PC-9 (cell line): ENCODE data around the gene MAML3. TPM values are rescaled to one million over a fixed set of nuclear protein-coding genes. Genes with fewer than 3 reads are reported as not detected.

Experiments used
- BruUV-seq: library from RNA; stranded (reverse); fragments of 400-500 nt; replicated peaks from 2 replicates; lab custom pipeline; 2021; lab: Mats Ljungman, UMichigan
- CTCF ChIA-PET: fragments of 300-600 bp; sonication (Branson Sonifier 250); formaldehyde crosslinking; loops from one replicate; lab custom pipeline; 2022; ENCODE audit warnings: antibody characterized with exemption; lab: Charles Lee
- POLR2A ChIA-PET: fragments of 300-600 bp; sonication (Branson Sonifier 250); formaldehyde crosslinking; loops from one replicate; lab custom pipeline; 2022; ENCODE audit warnings: antibody characterized with exemption; ENCODE audit not compliant: unreplicated experiment; lab: Charles Lee
- DNase-seq, 2 experiments: peaks; one replicate each; pipeline versions ENCODE4 v3.0.0 to v3.0.0-alpha.2; 2015 to 2022; ENCODE audit warnings: mixed read lengths in 1 of 2
- H2AFZ ChIP-seq: fragments of 200-600 bp; sonication (generic); 2 replicates; pipeline ENCODE4 v1.8.1; 2017; ENCODE audit warnings: antibody characterized with exemption
- H3F3A ChIP-seq: fragments of 200-600 bp; sonication (generic); 2 replicates; pipeline ENCODE4 v1.8.1; 2017; ENCODE audit warnings: antibody characterized with exemption, mild to moderate bottlenecking, low read depth; ENCODE audit not compliant: insufficient read depth
- H3K27ac ChIP-seq: fragments of 200-600 bp; sonication (generic); 2 replicates; pipeline ENCODE4 v1.6.1; 2016; ENCODE audit warnings: mixed run types
- H3K27me3 ChIP-seq: fragments of 200-600 bp; sonication (generic); 2 replicates; pipeline ENCODE4 v1.6.1; 2016; ENCODE audit warnings: low read depth, mixed run types; ENCODE audit not compliant: insufficient read depth
- H3K36me3 ChIP-seq: fragments of 200-600 bp; sonication (generic); 2 replicates; pipeline ENCODE4 v1.6.1; 2016; ENCODE audit warnings: low read depth, mixed run types
- H3K4me1 ChIP-seq: fragments of 200-600 bp; sonication (generic); replicated peaks from 2 replicates; pipeline ENCODE4 v1.6.1; 2016; ENCODE audit warnings: mixed run types; ENCODE audit not compliant: insufficient read depth
- H3K4me2 ChIP-seq: fragments of 200-600 bp; sonication (generic); 2 replicates; pipeline ENCODE4 v1.6.1; 2017; ENCODE audit warnings: mixed run types
- H3K4me3 ChIP-seq: fragments of 200-600 bp; sonication (generic); 2 replicates; pipeline ENCODE4 v1.6.1; 2016; ENCODE audit warnings: mixed run types
- H3K79me2 ChIP-seq: fragments of 200-600 bp; sonication (generic); 2 replicates; pipeline ENCODE4 v1.6.1; 2017; ENCODE audit warnings: low read depth, mixed run types
- H3K9me2 ChIP-seq: fragments of 200-600 bp; sonication (generic); 2 replicates; pipeline ENCODE4 v1.8.1; 2017; ENCODE audit warnings: mild to moderate bottlenecking; ENCODE audit not compliant: insufficient read depth
- H3K9me3 ChIP-seq: fragments of 200-600 bp; sonication (generic); 2 replicates; pipeline ENCODE4 v1.8.1; 2016; ENCODE audit warnings: low read depth; ENCODE audit not compliant: insufficient read depth
- H4K20me1 ChIP-seq: fragments of 200-600 bp; sonication (generic); 2 replicates; pipeline ENCODE4 v1.8.1; 2017; ENCODE audit not compliant: insufficient read depth
- EZH2 ChIP-seq: fragments of 200-600 bp; sonication (generic); IDR thresholded peaks from 2 replicates; pipeline ENCODE4 v1.8.0; 2017; ENCODE audit warnings: antibody characterized with exemption, low read depth
- intact Hi-C: fragments of 100-400 bp; cut with micrococcal nuclease; formaldehyde crosslinking; loops from one replicate; pipeline ENCODE4 v1.10.0; 2022; ENCODE audit not compliant: unreplicated experiment
- total RNA-seq: library from RNA; stranded (reverse); gene quantifications from 2 replicates; pipeline ENCODE4 v1.2.3, GENCODE V29; 2021
- TF ChIP-seq, protein P1 (sequence below): fragments of 200-600 bp; sonication (generic); conservative IDR thresholded peaks from 2 replicates; pipeline ENCODE4 v1.6.1; 2017; ENCODE audit warnings: mixed run types, antibody characterized with exemption, mild to moderate bottlenecking, moderate library complexity

The MAML3 gene
- total RNA-seq, 1 experiment from 2014 or later, result 15.2 TPM

DNA sequence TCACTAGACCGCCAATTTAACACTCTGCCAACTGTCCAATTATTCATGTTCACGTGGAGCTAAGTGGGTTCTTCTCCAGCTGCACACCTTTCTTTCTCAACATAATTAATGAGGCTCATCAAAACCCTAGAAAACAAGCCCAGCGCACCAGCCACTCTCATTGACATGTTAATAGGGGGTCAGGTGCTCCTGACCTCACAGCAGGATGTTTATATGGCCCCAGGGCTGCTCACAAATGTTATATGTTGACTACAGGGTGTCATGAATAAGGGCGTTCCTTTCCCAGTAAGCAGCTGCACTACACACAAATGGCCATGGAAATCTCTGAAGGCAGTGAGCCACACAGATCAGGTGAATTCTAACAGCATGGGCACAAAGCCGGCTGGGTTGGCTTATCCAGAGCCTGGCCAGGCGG, 278.6 kb downstream of the MAML3 start:
- Histone ChIP-seq H3K27me3 (no peaks in the 10 kb centered on the region), H3K79me2 (peaks cover 7% of the 10 kb centered on the region; the same call in 1 of the 2 replicates), H4K20me1 (no peaks in the 10 kb centered on the region), H3K9me2 (no peaks in the 10 kb centered on the region), H3F3A (peaks cover 7% of the 10 kb centered on the region; the same call in 1 of the 2 replicates), H3K9me3 (no peaks in the 10 kb centered on the region), H3K4me1 (peaks cover 9% of the 10 kb centered on the region), H3K4me3 (no peak overlapping the region), H2AFZ (no peak overlapping the region), H3K4me2 (no peak overlapping the region), H3K36me3 (no peaks in the 10 kb centered on the region), H3K27ac (no peak overlapping the region)
- no peak for DNase-seq
- ChIA-PET CTCF (no interaction called here), POLR2A (no interaction called here)
- intact Hi-C loops, result no loop called here
- no peak for TF ChIP-seq EZH2
- TF ChIP-seq, protein P1, sequence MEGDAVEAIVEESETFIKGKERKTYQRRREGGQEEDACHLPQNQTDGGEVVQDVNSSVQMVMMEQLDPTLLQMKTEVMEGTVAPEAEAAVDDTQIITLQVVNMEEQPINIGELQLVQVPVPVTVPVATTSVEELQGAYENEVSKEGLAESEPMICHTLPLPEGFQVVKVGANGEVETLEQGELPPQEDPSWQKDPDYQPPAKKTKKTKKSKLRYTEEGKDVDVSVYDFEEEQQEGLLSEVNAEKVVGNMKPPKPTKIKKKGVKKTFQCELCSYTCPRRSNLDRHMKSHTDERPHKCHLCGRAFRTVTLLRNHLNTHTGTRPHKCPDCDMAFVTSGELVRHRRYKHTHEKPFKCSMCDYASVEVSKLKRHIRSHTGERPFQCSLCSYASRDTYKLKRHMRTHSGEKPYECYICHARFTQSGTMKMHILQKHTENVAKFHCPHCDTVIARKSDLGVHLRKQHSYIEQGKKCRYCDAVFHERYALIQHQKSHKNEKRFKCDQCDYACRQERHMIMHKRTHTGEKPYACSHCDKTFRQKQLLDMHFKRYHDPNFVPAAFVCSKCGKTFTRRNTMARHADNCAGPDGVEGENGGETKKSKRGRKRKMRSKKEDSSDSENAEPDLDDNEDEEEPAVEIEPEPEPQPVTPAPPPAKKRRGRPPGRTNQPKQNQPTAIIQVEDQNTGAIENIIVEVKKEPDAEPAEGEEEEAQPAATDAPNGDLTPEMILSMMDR, result no peak
- BruUV-seq, result no TSS peak

DNA sequence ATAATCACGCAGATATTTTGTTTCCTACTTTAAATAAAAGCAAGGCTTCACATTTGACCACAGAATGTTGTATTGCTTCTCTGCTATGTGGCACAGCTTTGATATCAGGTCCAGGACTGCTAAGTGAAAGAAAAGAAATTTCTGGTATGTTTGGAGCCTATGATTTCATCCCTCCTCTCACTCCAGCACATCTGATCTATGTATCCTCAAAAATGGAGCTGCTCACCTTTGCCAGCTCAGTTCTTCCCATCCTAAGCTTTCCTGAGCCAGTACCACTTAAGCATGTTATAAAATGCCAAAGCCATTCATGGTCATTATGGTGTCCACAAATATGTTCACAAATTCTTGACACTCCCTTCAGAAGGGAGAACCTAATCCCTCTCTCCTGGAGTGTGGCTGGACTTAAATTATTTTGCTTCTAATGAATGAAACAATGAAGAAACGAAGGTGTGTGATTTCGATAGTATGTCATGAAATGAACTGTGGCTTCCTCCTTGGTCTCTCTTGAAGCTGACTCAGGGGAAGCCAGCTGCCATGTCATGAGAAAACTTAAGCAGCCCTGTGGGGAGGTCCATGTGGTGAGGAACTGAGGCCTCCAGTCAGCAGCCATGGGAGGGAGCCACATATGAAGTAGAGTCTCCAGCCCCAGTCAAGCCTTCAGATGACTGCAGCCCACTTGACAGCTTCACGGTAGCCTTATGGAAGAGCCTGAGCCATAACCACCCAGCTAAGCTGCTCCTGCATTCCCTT, 280.7 kb downstream of the MAML3 start:
- Histone ChIP-seq H3K36me3 (no peaks in the 10 kb centered on the region), H3F3A (peaks cover 7% of the 10 kb centered on the region; the same call in 1 of the 2 replicates), H3K4me1 (peaks cover 9% of the 10 kb centered on the region), H3K27ac (peak overlapping the region; percentile 18; the same call in 1 of the 2 replicates), H3K27me3 (no peaks in the 10 kb centered on the region), H3K9me3 (no peaks in the 10 kb centered on the region), H2AFZ (no peak overlapping the region), H3K9me2 (no peaks in the 10 kb centered on the region), H3K4me3 (no peak overlapping the region), H4K20me1 (no peaks in the 10 kb centered on the region), H3K79me2 (peaks cover 7% of the 10 kb centered on the region; the same call in 1 of the 2 replicates), H3K4me2 (no peak overlapping the region)
- intact Hi-C loops, result no loop called here
- CTCF ChIA-PET, result no interaction called here
- TF ChIP-seq, protein P1, result no peak
- TF ChIP-seq EZH2, result no peak
- DNase-seq, result no peak
- BruUV-seq, result no TSS peak
- POLR2A ChIA-PET, result no interaction called here

DNA sequence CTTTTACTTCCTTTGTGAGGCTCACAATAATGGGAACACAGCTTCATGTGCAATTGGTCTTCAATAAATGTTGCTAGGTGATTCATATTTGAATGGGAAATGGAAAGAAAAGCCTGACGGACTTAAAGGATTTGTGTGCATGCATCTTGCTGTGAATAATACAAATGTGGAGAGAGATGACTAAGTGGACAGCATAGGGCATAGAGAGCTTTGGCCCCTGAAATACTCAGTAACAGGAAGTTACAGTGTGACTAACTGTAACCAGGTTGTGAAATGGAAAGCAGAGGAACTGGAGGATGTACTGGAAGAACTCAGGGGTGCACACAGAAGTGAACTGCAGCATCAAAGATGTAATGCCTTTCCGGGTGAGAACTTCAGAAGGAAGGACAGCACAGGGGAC, 281.7 kb downstream of the MAML3 start:
- Histone ChIP-seq H2AFZ (no peak overlapping the region), H3K4me2 (peak overlapping the region; percentile 11; the same call in 1 of the 2 replicates), H3K4me3 (no peak overlapping the region), H3K9me3 (no peaks in the 10 kb centered on the region), H3K9me2 (no peaks in the 10 kb centered on the region), H3K4me1 (peaks cover 9% of the 10 kb centered on the region), H3K27me3 (no peaks in the 10 kb centered on the region), H3K36me3 (no peaks in the 10 kb centered on the region), H3K79me2 (peaks cover 7% of the 10 kb centered on the region; the same call in 1 of the 2 replicates), H3F3A (peaks cover 7% of the 10 kb centered on the region; the same call in 1 of the 2 replicates), H3K27ac (peak overlapping the region; percentile 45), H4K20me1 (no peaks in the 10 kb centered on the region)
- no TSS peak for BruUV-seq
- ChIA-PET POLR2A (interaction anchor here (0.7 kb wide), 1 partner anchor 23 kb away, joined by 3 read pairs; no protein-coding TSS in a partner anchor), CTCF (no interaction called here)
- DNase-seq, result peak; percentile 15 to 83
- intact Hi-C loops, result no loop called here
- TF ChIP-seq, protein P1, result no peak
- TF ChIP-seq EZH2, result no peak
